T-helper 2 cell treated with Interferon-gamma antibody and Interleukin-4, amounts not matched to agents 100 ng/mL and 5 ng/mL, for 36 hours (primary cell): ENCODE measurements around the gene ZNF664. TPM values are rescaled to one million over a fixed set of nuclear protein-coding genes. Genes with fewer than 3 reads are reported as not detected.

Source experiments
- intact Hi-C: fragments of 100-400 bp; cut with micrococcal nuclease; formaldehyde crosslinking; loops from one replicate; pipeline ENCODE4 v1.15.1; 2023
- total RNA-seq: library from RNA; stranded (reverse); gene quantifications from 2 replicates; pipeline ENCODE4 v1.2.3, GENCODE V29; 2022

Gene ZNF664
- total RNA-seq, 1 donor from 2014 or later: 56.4 TPM

- intact Hi-C loops: no loop called here
Observed at GRCh38 chr12:124006846-124007713, 34.1 kb downstream of the ZNF664 start.

- intact Hi-C loops: no loop called here
Observed at GRCh38 chr12:124007826-124008570, 35.0 kb downstream of the ZNF664 start.

DNA sequence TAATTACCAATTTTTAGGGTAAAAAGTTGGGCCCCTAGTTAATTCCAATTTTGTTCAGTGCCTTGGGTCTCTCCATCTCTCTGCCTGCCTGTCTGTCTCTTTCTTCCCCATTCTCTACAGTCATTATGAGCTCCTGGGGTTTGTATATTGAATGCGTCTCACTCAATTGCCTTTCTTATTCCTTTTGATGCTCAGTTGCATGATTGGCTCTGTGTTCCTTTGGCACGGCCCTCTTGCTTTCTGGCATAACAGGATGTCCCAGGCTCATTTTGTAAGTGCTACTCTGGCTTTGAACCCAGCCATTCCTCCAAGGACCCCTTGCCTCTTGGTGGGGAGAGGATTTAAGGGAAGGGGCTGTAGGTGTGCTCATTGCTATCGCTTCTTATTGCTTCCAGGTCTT is 35.6 kb downstream of the ZNF664 start:
- intact Hi-C loops: no loop called here

DNA sequence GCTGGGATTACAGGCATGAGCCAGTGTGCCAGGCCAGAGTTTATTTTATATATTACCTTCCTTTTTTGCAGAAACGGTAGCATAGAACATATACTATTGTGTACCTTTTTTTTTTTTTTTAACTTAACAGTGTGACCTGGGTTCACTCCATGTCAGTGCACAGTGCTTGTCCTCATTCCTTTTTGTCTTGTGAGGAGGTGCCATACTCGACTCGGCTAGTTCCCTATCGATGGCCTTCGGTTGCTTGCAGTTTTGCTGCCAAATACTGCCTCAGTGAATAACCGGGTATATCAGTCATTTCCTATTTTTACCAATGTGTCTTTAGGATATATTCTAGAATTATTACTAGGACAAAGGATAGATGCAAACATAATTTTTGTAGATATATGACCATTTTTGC is 36.8 kb downstream of the ZNF664 start:
- intact Hi-C loops: no loop called here

DNA sequence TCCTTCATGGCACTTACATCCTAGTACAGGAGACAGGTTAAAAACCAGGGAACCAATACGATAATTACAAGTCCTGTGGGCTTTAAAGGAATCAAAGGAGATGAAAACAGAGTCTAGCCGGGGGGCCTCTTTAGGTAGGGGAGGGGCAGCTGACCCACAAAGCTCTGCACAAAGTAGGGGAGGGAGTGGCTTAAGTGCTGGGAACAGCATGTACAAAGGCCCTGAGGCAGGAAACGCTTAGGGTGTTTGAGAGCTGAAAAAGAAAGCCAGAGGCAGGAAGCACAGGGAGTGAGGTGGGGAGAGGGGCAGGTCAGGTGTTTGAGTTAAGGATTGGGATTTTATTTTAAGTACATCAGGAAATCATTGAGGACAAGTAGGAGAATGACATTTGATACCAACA is 37.7 kb downstream of the ZNF664 start:
- intact Hi-C loops: no loop called here

DNA sequence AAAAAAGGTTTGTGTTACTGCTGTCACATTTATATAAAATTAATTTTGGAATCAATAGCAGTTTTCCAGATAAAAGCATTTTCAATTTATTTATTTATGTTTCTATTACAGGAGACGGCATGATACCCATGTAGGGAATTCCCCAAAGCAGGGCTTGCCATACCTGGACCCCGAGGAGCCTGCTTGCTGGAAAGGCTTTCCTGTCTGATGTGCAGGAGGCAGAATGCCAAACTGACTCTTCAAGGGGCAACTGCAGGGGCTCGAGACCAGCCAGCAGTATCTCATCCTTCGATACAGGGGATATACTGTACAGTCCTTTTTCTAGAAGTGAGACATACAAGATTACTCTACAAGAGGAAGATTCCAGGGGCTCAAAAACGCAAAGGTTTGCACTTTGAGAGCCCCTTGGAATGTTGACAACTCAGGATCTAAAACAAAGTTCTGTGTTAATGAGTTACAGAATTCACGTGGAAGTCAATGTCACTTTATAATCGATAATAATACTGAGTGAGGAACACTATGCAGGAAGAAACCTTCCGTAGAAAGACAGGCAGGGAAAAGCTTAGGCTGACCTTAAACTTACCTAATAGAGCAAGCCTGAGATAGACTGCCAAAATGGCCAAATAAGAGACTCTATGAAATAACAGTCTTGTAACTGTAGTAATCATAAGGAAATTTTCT is 38.6 kb downstream of the ZNF664 start:
- intact Hi-C loops: no loop called here

- intact Hi-C loops: no loop called here
Observed at GRCh38 chr12:124013073-124013472, 40.1 kb downstream of the ZNF664 start.

- intact Hi-C loops: no loop called here
Observed at GRCh38 chr12:124015494-124016461, 42.8 kb downstream of the ZNF664 start.

DNA sequence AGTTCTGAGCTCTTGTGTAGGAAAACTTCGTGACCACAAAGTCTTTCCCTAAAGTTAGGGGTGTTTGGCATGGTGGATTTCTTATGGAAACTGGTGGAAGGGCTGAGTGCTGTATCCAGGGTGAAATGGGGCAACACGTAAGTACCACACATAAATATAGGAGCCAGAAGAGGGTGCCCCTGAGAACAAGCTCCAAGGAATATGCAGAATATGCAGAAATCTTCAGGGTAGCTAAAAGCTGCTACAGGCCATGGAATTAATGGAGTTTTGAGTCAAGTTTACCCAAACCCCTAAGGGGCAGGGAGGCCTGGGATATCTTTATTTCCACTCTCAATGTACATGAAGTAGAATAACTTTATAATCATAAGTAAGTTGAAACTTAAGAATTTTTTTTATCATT is 44.0 kb downstream of the ZNF664 start:
- intact Hi-C loops: no loop called here

DNA sequence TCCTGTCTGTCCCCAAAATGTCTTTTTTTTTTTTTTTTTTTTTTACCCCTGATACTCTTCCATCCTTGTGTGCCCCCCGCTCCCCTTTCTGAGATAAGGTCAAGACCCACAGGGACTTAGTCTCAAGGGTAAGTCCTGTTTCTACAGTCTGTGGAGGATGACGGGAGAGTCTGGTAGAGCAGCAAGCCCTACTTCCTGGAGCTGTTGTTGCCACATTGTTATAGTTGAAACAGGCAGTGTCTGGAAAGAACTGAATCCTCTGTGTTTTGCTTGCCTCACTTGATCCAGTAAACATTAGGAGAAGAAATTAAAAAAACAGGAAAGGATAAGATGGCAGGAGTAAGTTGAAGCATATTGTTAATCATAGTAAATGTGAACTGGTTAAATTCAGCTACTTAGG is 45.5 kb downstream of the ZNF664 start:
- intact Hi-C loops: no loop called here

GRCh38 chr12:124019115-124019514 is 46.1 kb downstream of the ZNF664 start:
- intact Hi-C loops: no loop called here

GRCh38 chr12:124020514-124020949 is 47.5 kb downstream of the ZNF664 start:
- intact Hi-C loops: no loop called here

- intact Hi-C loops: no loop called here
Observed at GRCh38 chr12:124021007-124021406, 48.0 kb downstream of the ZNF664 start.

GRCh38 chr12:124022161-124022560 is 49.1 kb downstream of the ZNF664 start:
- intact Hi-C loops: no loop called here

DNA sequence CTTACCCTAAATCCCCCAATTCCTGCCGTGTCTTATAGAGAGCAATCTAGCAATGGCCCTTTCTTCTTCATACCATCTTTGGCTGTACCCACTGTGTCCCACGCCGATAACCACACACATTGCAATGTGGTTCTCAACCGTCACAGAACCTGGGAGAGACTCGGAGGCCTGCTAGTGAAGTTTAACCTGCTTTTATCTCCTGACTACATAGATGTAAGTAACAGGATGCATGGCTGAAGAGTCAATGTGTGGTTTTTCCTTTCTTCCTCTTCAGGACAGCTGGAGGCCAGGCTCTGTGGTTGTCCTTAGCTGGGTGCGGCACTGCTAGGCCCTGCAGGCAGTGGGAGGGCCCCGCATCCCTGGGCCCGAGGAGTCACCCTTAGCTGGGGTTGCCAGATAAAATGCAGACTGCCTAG is 51.3 kb downstream of the ZNF664 start:
- intact Hi-C loops: no loop called here

DNA sequence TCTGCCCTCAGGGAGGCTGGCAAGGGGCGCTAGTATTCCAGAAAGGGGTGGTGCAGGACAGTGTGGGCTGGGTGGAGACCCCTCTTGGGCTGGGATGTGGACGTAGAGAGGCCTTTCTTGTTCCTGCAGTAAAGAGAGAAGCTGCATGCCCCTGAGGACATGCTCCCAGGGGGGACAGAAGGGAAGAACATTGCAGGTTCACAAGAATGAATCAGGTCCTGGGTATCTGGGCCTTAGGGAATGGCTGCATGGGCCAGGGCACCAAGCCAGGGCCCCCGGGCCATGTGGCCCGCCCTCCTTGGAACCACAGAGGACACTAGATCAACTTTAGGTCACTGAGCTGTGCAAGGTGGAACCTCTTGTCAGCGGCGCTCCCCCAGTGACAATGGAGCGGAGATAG is 51.8 kb downstream of the ZNF664 start:
- intact Hi-C loops: no loop called here

- intact Hi-C loops: no loop called here
Observed at GRCh38 chr12:124025661-124026060, 52.6 kb downstream of the ZNF664 start.

GRCh38 chr12:124026755-124027745 is 54.0 kb downstream of the ZNF664 start:
- intact Hi-C loops: no loop called here

DNA sequence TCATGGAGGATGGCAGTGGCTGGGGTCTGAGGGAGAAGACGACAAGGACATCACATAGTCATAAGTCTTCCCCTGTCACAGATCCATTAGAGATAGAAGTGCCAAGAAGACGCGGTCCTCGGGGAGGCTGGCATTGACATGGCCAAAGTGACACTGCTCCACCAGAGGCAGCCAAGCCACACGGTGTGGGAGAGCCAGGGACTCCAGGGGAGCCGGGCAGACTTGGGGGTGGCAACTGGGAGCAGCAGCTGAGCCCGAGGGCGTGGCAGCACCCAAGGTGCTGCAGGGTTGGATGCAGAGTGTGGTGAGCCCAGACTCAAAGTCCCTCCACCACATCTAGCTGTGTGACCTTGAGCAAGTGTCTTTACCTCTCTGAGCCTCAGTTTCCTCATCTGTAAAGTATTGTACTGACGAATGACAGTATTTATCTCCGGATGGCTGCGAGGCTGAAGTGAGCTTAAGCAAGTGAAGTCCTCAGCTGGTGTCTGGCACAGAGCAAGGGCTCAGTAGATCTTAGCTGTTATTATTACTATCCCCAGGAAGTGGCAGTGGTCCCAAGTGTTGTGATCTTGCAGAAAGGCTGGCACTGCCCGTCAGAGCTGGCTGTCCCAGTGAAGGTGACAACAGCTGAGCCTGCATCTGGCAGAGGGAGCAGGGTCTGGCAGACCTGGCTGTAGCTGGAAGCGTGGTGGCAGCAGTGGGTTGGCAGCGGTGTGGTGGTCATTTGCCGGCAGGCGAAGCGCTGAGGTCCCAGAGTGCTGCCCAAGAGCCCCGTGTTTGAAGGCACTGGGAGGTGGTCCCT is 54.9 kb downstream of the ZNF664 start:
- intact Hi-C loops: no loop called here
